DOHH2 (cell line): ENCODE data around the gene REN.

Source experiments
- H3F3A ChIP-seq: fragments of 200-600 bp; sonication (generic), shearing (Covaris generic); 2 replicates; pipeline ENCODE4 v1.6.0; 2016; ENCODE audit warnings: antibody characterized with exemption, mild to moderate bottlenecking; ENCODE audit not compliant: control insufficient read depth, insufficient read depth
- H3K27ac ChIP-seq: fragments of 200-600 bp; sonication (generic); 2 replicates; pipeline ENCODE4 v1.5.1; 2014; ENCODE audit warnings: low read depth, mild to moderate bottlenecking, low read length, moderate library complexity
- H3K27me3 ChIP-seq: fragments of 200-600 bp; sonication (generic); 2 replicates; pipeline ENCODE4 v1.6.1; 2014; ENCODE audit warnings: mild to moderate bottlenecking, low read length, mixed read lengths; ENCODE audit not compliant: control insufficient read depth
- H3K36me3 ChIP-seq: fragments of 200-600 bp; sonication (generic); 2 replicates; pipeline ENCODE4 v1.6.1; 2014; ENCODE audit warnings: mild to moderate bottlenecking, low read length, moderate library complexity, mixed read lengths; ENCODE audit not compliant: control insufficient read depth
- H3K4me1 ChIP-seq: fragments of 200-600 bp; sonication (generic); 2 replicates; pipeline ENCODE4 v1.6.1; 2014; ENCODE audit warnings: mild to moderate bottlenecking, low read length, mixed read lengths; ENCODE audit not compliant: control insufficient read depth
- H3K4me2 ChIP-seq: fragments of 200-600 bp; sonication (generic); 2 replicates; pipeline ENCODE4 v1.6.0; 2014; ENCODE audit warnings: mild to moderate bottlenecking, low read length, moderate library complexity
- H3K4me3 ChIP-seq: fragments of 200-600 bp; sonication (generic); 2 replicates; pipeline ENCODE4 v1.5.1; 2014; ENCODE audit warnings: mild to moderate bottlenecking, low read length, mixed read lengths
- H3K79me2 ChIP-seq: fragments of 200-600 bp; sonication (generic); 2 replicates; pipeline ENCODE4 v1.6.1; 2014; ENCODE audit warnings: mild to moderate bottlenecking, low read length, mixed read lengths; ENCODE audit not compliant: control insufficient read depth
- H3K9me2 ChIP-seq: fragments of 200-600 bp; sonication (generic); replicated peaks from 2 replicates; pipeline ENCODE4 v1.6.1; 2014; ENCODE audit warnings: mild to moderate bottlenecking, low read length, mixed read lengths; ENCODE audit not compliant: control insufficient read depth
- H3K9me3 ChIP-seq: fragments of 200-600 bp; sonication (generic); 2 replicates; pipeline ENCODE4 v1.6.1; 2014; ENCODE audit warnings: antibody characterized with exemption, low read length, mixed read lengths; ENCODE audit not compliant: control insufficient read depth, insufficient read depth
- H4K20me1 ChIP-seq: fragments of 200-600 bp; sonication (generic); 2 replicates; pipeline ENCODE4 v1.6.0; 2014; ENCODE audit warnings: low read depth, mild to moderate bottlenecking, antibody characterized with exemption, low read length, moderate library complexity; ENCODE audit not compliant: control insufficient read depth, insufficient read depth
- EZH2phosphoT487 ChIP-seq: fragments of 200-600 bp; sonication (generic); IDR thresholded peaks from 2 replicates; pipeline ENCODE4 v1.6.1; 2017; ENCODE audit warnings: borderline replicate concordance, mild to moderate bottlenecking, antibody characterized with exemption, low read length, moderate library complexity, mixed read lengths
- TF ChIP-seq, protein P1 (sequence below): fragments of 200-600 bp; sonication (generic); IDR thresholded peaks from one replicate; pipeline ENCODE4 v1.5.1; 2014; ENCODE audit warnings: antibody characterized with exemption, mild to moderate bottlenecking, low read depth, low read length; ENCODE audit not compliant: poor library complexity, severe bottlenecking

REN gene

DNA sequence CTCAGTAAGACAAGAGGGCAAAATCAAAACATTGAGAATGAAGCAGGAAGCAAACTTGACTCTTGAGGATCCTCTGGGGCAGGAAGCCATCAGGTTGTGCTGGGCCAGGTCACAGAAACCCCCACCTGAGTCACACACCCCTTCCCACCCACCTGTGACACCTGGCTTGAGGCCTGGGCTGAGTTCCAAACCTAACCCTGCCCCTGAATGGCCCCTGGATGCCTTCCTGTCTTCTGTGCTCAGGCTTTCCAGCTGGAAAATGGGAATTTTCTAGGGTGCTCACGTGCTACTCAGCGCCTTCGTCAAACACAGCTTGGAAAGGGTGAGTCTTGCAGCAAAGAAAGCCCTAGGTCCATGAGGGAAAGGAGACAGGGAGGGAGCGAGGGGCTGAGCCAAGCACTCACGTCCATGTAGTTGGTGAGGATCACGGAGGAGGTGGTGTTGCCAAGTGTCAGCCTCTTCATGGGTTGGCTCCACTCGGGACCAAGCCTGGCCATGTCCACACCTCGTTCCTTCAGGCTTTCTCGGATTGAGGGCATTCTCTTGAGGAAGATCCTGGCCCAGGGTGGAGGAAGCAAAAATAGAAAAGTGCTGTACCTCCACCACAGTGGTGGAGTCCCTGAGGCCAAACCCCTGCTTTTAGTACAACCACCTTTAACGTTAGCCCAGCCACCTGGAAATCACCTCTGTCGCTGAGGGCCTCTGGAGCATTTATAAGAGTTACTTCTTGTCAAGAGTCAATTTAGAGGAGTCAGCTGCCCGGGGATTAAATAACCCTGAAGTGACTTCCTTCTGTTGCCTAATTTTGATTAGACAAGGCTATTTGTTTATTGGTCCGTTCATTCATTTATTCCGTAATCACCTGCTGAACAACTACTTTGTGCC is 4.3 kb downstream of the REN start:
- Histone ChIP-seq H3K79me2 (no peaks in the 10 kb centered on the region), H3K4me3 (no peak overlapping the region), H3K27me3 (no peaks in the 10 kb centered on the region), H4K20me1 (no peaks in the 10 kb centered on the region), H3K36me3 (no peaks in the 10 kb centered on the region), H3F3A (no peaks in the 10 kb centered on the region), H3K4me1 (no peaks in the 10 kb centered on the region), H3K9me3 (no peaks in the 10 kb centered on the region), H3K4me2 (no peak overlapping the region), H3K27ac (no peak overlapping the region), H3K9me2 (no peaks in the 10 kb centered on the region)
- TF ChIP-seq, protein P1, sequence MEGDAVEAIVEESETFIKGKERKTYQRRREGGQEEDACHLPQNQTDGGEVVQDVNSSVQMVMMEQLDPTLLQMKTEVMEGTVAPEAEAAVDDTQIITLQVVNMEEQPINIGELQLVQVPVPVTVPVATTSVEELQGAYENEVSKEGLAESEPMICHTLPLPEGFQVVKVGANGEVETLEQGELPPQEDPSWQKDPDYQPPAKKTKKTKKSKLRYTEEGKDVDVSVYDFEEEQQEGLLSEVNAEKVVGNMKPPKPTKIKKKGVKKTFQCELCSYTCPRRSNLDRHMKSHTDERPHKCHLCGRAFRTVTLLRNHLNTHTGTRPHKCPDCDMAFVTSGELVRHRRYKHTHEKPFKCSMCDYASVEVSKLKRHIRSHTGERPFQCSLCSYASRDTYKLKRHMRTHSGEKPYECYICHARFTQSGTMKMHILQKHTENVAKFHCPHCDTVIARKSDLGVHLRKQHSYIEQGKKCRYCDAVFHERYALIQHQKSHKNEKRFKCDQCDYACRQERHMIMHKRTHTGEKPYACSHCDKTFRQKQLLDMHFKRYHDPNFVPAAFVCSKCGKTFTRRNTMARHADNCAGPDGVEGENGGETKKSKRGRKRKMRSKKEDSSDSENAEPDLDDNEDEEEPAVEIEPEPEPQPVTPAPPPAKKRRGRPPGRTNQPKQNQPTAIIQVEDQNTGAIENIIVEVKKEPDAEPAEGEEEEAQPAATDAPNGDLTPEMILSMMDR = no peak
- no peak for TF ChIP-seq EZH2phosphoT487

DNA sequence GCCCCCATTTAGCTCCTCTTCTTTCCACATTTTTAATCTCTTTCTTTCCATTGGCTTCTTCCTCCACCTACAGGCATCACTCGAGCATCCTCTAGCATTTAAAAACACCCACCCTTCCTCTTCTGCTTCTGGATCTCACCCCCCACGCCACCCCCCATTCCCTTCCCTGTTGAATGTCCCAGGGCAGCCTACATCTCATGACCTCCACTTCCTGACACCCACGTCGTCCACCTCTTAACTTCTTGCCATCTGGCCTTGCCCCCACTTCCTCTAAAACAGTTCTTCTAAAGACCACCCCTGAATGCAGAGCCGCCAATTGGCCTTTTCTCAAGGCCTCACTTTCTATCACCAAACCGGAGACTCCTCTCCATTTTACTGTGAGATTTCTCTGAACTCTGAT is 8.2 kb downstream of the REN start:
- no peaks in the 10 kb centered on the region for H3K4me1 ChIP-seq
- no peaks in the 10 kb centered on the region for H3K27me3 ChIP-seq
- no peaks in the 10 kb centered on the region for H3K9me2 ChIP-seq
- no peaks in the 10 kb centered on the region for H3K9me3 ChIP-seq
- H3K27ac ChIP-seq = no peak overlapping the region
- H3F3A ChIP-seq = no peaks in the 10 kb centered on the region
- H3K36me3 ChIP-seq = no peaks in the 10 kb centered on the region
- H4K20me1 ChIP-seq = no peaks in the 10 kb centered on the region
- no peak overlapping the region for H3K4me2 ChIP-seq
- H3K4me3 ChIP-seq = no peak overlapping the region
- TF ChIP-seq, protein P1 = no peak
- no peak for TF ChIP-seq EZH2phosphoT487
- no peaks in the 10 kb centered on the region for H3K79me2 ChIP-seq

DNA sequence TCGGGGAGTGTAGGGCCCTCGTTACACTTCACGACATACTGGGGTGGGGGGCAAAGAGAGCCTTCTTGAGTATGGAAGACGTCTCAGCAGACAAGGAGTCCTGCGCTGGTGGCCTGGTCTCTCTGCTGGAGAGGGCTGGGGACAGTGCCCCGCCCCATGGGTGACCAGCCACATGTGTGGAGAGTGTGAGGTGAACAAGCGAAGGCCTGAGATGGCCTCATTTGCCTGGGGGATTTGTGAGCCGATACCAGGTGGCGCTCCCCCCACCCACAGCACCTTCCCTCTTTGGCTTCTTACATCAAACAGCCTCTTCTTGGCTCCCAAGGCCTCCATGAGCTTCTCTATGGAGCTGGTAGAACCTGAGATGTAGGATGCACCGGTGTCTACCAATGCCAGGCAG is 10.3 kb downstream of the REN start:
- no peak overlapping the region for H3K4me3 ChIP-seq
- no peaks in the 10 kb centered on the region for H3K27me3 ChIP-seq
- no peaks in the 10 kb centered on the region for H3F3A ChIP-seq
- no peaks in the 10 kb centered on the region for H3K79me2 ChIP-seq
- H3K36me3 ChIP-seq = no peaks in the 10 kb centered on the region
- H3K27ac ChIP-seq = no peak overlapping the region
- H3K4me2 ChIP-seq = no peak overlapping the region
- no peaks in the 10 kb centered on the region for H4K20me1 ChIP-seq
- H3K9me3 ChIP-seq = no peaks in the 10 kb centered on the region
- no peaks in the 10 kb centered on the region for H3K4me1 ChIP-seq
- H3K9me2 ChIP-seq = no peaks in the 10 kb centered on the region
- TF ChIP-seq, protein P1 = no peak
- TF ChIP-seq EZH2phosphoT487 = no peak
